HK-2 (cell line): ENCODE results near the gene MYBPC2.
A peak's percentile ranks its signal among the peaks of the same experiment; 100 is the strongest.

Experiments
- DNase-seq: peaks from one replicate; pipeline ENCODE4 v3.0.0-alpha.2; 2018; ENCODE audit not compliant: unreplicated experiment

MYBPC2 gene

GRCh38 chr19:50481351-50482149 is 48.9 kb downstream of the MYBPC2 start:
- no peak for DNase-seq

DNA sequence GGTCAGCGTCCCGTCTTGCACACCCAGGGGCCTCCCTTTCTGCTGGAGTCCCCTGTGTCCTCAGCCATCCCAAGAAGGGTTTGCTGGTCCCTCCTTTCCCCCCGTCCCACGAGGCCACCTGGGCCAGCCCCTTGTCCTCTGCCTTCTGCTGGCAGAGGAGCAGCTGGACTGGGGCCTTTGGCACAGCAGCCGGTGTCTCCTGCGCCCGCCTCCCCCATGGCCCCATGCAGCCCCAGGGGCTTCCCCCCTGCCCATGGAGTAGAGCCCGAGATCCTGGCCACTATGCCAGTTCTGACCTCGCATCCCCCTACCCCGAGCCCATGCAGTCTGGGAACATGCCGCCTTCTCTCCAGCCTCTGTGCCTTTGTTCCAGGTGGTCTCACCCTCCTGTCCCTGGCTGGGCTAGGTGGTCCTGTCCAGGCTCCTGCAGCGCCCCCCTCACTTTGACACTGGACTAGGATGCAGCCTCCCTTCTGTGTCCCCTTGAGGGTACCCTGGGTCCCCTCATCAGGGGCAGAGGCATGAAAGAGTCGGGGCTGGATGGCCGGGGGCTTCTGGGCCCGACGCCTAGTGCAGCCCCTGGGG is 49.7 kb downstream of the MYBPC2 start:
- no peak for DNase-seq

DNA sequence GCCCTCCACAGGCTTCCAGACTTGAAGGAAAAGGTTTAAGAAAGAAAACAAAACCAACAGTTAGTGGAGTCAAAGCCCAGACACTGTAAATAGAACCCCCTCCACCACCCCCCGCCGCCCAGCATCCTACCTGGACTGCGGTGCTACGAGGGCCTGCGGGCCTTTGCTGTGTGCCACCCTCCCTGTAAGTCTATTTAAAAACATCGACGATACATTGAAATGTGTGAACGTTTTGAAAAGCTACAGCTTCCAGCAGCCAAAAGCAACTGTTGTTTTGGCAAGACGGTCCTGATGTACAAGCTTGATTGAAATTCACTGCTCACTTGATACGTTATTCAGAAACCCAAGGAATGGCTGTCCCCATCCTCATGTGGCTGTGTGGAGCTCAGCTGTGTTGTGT is 50.2 kb downstream of the MYBPC2 start:
- no peak for DNase-seq

DNA sequence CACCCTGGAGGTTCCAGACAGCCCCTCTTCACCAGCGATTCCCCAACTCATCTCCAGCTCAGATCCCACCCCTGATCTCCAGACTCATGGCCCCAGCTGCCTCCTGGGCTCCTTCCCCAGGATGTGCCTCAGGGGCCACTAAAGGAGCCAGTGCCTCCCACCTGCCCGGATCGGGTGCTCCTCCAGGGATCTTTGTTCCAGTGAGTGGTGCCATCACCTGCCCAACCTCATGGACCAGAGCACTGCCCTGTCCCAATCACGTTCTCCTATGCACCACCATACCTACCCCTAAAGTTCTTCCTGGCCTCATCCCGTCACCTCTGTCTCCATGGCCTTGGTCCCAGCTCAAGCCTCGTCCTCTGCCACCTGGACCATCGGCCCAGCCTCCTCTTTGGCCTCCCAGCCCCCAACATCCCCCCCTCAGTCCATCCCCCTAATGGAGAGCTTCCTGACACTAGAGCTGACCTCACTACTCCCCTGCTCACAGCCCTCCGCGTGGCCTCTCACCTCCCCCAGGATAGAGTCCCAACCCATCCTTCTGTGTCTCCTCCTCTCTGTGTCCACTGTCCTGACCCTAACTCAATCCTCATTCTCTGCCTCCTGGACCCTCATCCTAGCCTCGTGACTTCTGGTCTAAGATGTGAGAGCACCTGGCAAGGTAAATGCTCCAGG is 52.7 kb downstream of the MYBPC2 start:
- no peak for DNase-seq

GRCh38 chr19:50486823-50487515 is 54.3 kb downstream of the MYBPC2 start:
- peak; percentile 21 for DNase-seq

GRCh38 chr19:50488389-50489194 is 55.9 kb downstream of the MYBPC2 start:
- no peak for DNase-seq

DNA sequence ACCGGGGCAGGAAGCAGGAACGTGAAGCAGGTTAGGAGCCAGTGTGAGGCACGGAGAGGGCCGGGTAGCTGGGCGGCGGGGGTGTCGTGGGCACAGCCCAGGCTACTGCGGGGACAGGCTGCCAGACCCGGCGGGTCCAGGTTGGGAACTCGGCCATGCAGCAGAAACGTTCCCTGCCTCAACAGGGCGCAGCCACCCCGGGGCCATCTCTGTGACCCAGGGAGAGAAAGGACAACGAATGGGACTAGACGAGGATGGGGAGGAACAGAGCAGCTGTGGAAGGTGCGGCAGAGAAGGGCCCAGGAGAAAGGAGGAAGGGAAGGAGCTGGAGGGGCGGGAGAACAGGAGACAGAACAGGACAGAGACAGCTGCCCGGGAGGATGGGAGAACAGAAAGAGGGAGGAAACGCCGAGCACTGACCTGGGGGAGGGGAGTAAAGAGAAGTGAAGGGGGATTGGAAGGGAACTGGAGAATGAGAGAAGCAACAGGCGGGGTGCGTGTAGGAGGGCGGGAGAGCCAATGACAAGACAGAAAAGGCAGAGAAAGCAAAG is 56.8 kb downstream of the MYBPC2 start:
- DNase-seq, result no peak

DNA sequence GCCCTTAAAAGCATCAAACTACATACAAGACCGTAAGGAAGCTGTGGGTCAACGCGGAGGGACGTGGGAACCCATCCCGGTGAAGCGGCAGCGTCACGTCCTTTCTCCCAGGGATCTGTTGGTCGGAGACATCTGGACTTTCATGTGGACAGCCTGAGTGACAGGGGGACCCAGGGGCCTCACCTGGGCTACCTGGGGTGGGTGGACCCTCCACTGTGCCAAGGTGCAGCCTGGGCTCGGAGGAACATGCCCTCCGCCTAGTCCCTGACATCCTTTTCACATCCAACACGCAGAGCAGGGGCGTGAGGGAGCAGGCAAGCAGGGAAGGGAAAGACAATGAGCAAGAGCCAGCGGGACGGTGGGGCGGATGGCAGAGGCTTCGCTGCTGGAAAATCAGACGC is 57.7 kb downstream of the MYBPC2 start:
- DNase-seq, result no peak

GRCh38 chr19:50490991-50491472 is 58.3 kb downstream of the MYBPC2 start:
- DNase-seq, result no peak

- no peak for DNase-seq
These were observed 59.8 kb downstream of the MYBPC2 start for GRCh38 chr19:50492303-50493052.

GRCh38 chr19:50493171-50493570 is 60.5 kb downstream of the MYBPC2 start:
- DNase-seq, result no peak

DNA sequence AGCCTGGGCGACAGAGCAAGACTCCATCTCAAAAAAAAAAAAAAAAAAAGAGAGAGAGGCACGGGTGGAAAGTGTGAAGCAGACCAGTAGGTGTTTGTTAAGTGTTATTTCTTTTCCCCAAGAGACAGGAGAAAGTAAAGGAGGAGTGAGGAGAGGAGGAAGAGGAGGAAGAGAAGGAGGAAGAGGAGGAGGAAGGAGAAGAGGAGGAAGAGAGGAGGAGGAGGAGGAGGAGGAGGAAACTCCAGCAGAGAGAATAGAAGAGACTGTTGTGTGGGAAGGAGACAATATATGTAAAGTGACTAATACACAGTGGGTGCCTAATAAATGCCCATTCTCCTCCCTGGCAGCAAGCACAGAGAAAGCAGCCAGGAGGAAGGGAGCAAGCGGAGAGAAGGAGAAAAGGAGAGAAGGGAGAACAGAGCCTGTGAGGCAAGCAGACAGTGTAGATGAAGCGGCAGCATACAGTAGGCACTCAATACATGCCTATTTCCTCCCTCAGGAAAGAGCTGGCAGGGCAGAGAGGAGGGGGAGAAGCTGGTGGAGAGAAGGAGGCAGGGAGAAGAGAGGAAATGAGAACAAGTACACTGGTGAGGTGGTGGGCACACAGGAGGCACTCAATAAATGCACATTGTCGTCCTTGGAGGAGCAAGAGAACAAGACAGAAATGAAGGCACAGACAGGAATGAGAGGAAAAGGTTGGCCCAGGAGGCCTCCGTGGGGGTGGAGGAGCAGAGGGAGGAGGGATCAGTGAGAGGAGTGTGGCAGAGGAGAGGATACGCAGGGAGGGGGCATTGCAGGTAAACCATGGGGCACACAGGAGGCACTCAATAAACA is 61.7 kb downstream of the MYBPC2 start:
- DNase-seq, result no peak

GRCh38 chr19:50495020-50495531 is 62.4 kb downstream of the MYBPC2 start:
- no peak for DNase-seq

- no peak for DNase-seq
These were observed 63.7 kb downstream of the MYBPC2 start for GRCh38 chr19:50496189-50497021.

GRCh38 chr19:50497022-50497405 is 64.3 kb downstream of the MYBPC2 start:
- no peak for DNase-seq

DNA sequence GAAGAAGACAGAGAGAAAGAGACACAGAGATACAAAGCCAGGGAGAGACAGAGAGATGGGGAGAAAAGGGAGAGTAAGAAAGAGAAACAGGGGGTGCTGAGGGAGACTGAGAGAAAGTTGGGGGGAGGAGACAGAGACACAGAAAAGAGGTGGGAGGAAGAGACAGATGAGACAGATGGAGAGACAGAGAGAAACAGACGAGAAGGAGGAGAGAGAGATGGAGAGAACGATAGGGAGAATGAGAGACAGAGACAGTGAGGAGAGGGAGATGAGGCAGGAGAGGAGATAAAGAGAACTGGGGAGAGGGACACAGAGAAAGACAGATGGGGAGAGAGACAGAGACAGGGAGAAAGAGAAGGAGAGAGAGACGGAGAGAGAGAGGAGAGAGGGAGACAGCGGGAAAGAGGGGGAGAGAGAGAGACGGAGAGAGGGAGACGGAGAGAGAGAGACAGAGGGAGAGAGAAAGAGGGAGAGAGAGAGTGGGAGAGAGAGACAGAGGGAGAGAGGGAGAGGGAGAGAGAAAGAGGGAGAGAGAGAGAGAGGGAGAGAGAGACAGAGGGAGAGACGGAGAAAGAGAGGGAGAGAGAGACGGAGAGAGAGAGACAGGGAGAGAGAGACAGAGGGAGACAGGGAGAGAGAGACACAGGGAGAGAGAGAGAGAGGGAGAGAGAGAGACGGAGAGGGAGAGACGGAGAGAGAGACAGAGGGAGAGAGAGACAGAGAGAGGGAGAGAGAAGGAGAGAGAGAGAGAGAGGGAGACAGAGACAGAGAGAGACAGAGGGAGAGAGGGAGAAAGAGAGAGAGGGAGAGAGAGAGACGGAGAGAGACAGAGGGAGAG is 65.7 kb downstream of the MYBPC2 start:
- DNase-seq, result no peak

DNA sequence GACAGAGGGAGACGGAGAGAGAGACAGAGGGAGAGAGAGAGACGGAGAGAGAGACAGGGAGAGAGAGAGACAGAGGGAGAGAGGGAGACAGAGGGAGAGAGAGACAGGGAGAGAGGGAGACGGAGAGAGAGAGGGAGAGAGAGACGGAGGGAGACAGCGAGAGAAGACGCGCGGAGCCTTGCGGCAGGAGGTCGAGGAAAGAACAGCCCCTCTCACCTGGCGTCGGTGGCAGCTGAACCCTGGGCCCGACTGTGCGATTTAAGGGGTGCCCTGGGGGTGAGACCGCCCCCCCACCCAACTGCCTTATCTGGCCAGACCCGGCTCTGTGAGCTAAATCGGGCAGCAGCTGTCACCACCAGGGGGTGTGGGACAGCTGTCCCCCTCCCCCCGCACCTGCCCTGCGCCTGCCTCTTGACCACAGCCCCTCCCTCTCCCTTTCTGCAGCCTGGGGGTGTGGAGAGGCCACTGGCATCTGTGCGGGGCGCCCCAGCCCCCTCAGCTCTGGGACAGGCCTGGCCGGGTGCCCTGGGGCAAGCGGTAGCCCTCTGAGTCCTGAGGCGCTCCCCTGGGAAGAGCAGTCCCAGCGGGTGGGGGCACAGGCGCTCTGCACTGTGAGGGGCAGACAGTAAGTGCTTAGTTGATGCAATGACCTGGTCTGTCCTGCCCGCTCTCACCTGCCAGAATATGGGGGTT is 67.5 kb downstream of the MYBPC2 start:
- no peak for DNase-seq
